Aorta (tissue), 5 donors: ENCODE data around the gene TGFB1. TPM values are rescaled to one million over a fixed set of nuclear protein-coding genes. Genes with fewer than 3 reads are reported as not detected.
"Not testable (repeated sequence)": the region's sequence is repeated elsewhere in the genome, so short reads cannot be mapped to it uniquely, and the experiment has no call there.

Source experiments
- ATAC-seq: fragments of 200-7000 bp; cut with Tn5 transposase; one replicate; pipeline ENCODE4 v1.9.1; 2022; ENCODE audit warnings: moderate library complexity; ENCODE audit not compliant: low FRiP score
- DNase-seq, 2 donors: peaks; one replicate each; pipeline ENCODE4 v3.0.0-alpha.2; 2020
- H3K27ac ChIP-seq, 2 donors: one replicate each; pipeline ENCODE4 v1.5.1; 2013; ENCODE audit warnings: low read length in 2 of 2, mild to moderate bottlenecking in 2 of 2, moderate library complexity in 2 of 2, control low read depth in 1 of 2, inconsistent platforms in 1 of 2, low read depth in 1 of 2
- H3K27me3 ChIP-seq, 2 donors: one replicate each; pipeline ENCODE4 v1.6.1; 2013; ENCODE audit warnings: control low read depth in 1 of 2, low read length in 1 of 2, mild to moderate bottlenecking in 1 of 2, moderate library complexity in 1 of 2; ENCODE audit not compliant: insufficient read depth in 2 of 2, control insufficient read depth in 1 of 2
- H3K36me3 ChIP-seq, 2 donors: one replicate each; pipeline ENCODE4 v1.6.1; 2013; ENCODE audit warnings: control low read depth in 1 of 2, low read length in 1 of 2, mild to moderate bottlenecking in 1 of 2; ENCODE audit not compliant: insufficient read depth in 2 of 2, control insufficient read depth in 1 of 2
- H3K4me1 ChIP-seq, 2 donors: one replicate each; pipeline ENCODE4 v1.6.1; 2013; ENCODE audit warnings: low read length in 2 of 2, control low read depth in 1 of 2, mild to moderate bottlenecking in 1 of 2, moderate library complexity in 1 of 2; ENCODE audit not compliant: insufficient read depth in 2 of 2, control insufficient read depth in 1 of 2
- H3K4me3 ChIP-seq, 2 donors: one replicate each; pipeline ENCODE4 v1.5.1; 2013; ENCODE audit warnings: low read length in 2 of 2, control low read depth in 1 of 2, mild to moderate bottlenecking in 1 of 2
- H3K9me3 ChIP-seq: one replicate; pipeline ENCODE4 v1.6.1; 2013; ENCODE audit warnings: mild to moderate bottlenecking, low read length; ENCODE audit not compliant: control insufficient read depth
- WGBS, 2 donors: extraction: QIAGEN DNeasy Blood & Tissue Kit; methylation state at CpG; one replicate each; pipeline ENCODE4 v1.1.7; 2013; 5-methylcytosine and 5-hydroxymethylcytosine counted together
- intact Hi-C, 2 donors: fragments of 100-400 bp; cut with DNase I; formaldehyde crosslinking; loops; one replicate each; pipeline versions ENCODE4 v1.14.2 to v1.15.0; 2022
- polyA plus RNA-seq, 2 donors: library from polyadenylated mRNA; stranded (reverse); fragments of 200-250 nt; gene quantifications; one replicate each; pipeline ENCODE4 v1.2.3, GENCODE V29; 2013
- total RNA-seq, 2 donors: library from RNA; stranded (reverse); fragmentation: NEBNext Ultra II Directional; extraction: Animal tissue kit (Norgen Biotek cat#: 25700); gene quantifications; one replicate each; pipeline ENCODE4 v1.2.1, GENCODE V29; 2021
- donor health status: healthy with polysubstance abuse.
- donor health status: Bipolar disorder and iron deficiency.
- donor health status: DM: no; HTN: no; CAD: no.
- donor health status: DM: no; HTN: no; CAD: no.
- donor health status: DM: yes; HTN: yes; CAD: no.

Gene TGFB1
- total and polyA plus RNA-seq, 4 donors: 25.4 to 97.5 (median 69.1) TPM

GRCh38 chr19:41395355-41395754, 41.6 kb upstream of the TGFB1 start:
- DNase-seq (no peak), ATAC-seq (no peak)
- peaks cover 0 to 3% of the 10 kb centered on the region in 2 donors for H3K36me3 ChIP-seq
- no peaks in the 10 kb centered on the region for H3K27me3 ChIP-seq
- H3K9me3 ChIP-seq: no peaks in the 10 kb centered on the region
- no peak overlapping the region for H3K27ac ChIP-seq
- 75 to 78% methylated on average over 6 of the region's 6 CpGs for WGBS, 2 donors
- no peak overlapping the region for H3K4me3 ChIP-seq
- intact Hi-C loops: loop anchor here in 1 of 2 donors (5.0 kb wide), 1 partner anchor 42 kb away; the partner anchor contains the start of gene DMAC2
- no peaks in the 10 kb centered on the region for H3K4me1 ChIP-seq

DNA sequence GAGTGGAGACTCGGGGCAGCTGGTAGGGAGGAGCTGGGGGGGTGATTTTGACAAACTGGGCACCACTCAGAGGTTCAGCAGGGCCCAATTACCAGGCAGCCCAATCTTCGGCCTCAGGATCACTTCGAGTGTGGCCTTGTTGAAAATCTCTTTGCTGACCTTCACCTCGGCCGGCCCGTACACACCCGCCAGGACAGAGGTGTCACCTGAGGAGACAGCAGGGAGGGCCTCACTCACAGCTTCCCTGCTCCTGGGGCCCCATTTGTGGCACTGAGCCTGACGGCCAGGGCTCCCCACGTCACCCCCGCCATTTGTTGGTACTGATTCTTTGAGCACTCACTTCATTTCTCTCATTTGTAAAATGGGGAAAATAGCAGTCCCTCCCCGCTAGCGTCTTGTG, 39.1 kb upstream of the TGFB1 start:
- no peak overlapping the region for H3K4me3 ChIP-seq
- no peak overlapping the region for H3K27ac ChIP-seq
- H3K27me3 ChIP-seq: no peaks in the 10 kb centered on the region
- intact Hi-C loops: no loop called here
- no peak for ATAC-seq
- 85 to 87% methylated on average over 12 of the region's 12 CpGs for WGBS, 2 donors
- no peaks in the 10 kb centered on the region for H3K4me1 ChIP-seq
- H3K36me3 ChIP-seq: peaks cover 0 to 3% of the 10 kb centered on the region in 2 donors
- H3K9me3 ChIP-seq: no peaks in the 10 kb centered on the region
- no peak for DNase-seq

- intact Hi-C loops: no loop called here
- Histone ChIP-seq H3K27me3 (no peaks in the 10 kb centered on the region), H3K9me3 (no peaks in the 10 kb centered on the region), H3K27ac (no peak overlapping the region), H3K4me1 (no peaks in the 10 kb centered on the region), H3K36me3 (peaks cover 0 to 3% of the 10 kb centered on the region in 2 donors), H3K4me3 (no peak overlapping the region)
- no peak for DNase-seq
- ATAC-seq: no peak
- WGBS, 2 donors: 89 to 95% methylated on average over 11 of the region's 11 CpGs
Measured at GRCh38 chr19:41391618-41392017, 37.9 kb upstream of the TGFB1 start.

- ATAC-seq: no peak
- no peaks in the 10 kb centered on the region for H3K4me1 ChIP-seq
- WGBS, 2 donors: 90 to 92% methylated on average over 13 of the region's 13 CpGs
- no peaks in the 10 kb centered on the region for H3K9me3 ChIP-seq
- no peaks in the 10 kb centered on the region for H3K27me3 ChIP-seq
- H3K36me3 ChIP-seq: peaks cover 0 to 3% of the 10 kb centered on the region in 2 donors
- no peak overlapping the region for H3K4me3 ChIP-seq
- no peak for DNase-seq
- H3K27ac ChIP-seq: no peak overlapping the region
- intact Hi-C loops: no loop called here
Measured at GRCh38 chr19:41386442-41386841, 32.7 kb upstream of the TGFB1 start.

DNA sequence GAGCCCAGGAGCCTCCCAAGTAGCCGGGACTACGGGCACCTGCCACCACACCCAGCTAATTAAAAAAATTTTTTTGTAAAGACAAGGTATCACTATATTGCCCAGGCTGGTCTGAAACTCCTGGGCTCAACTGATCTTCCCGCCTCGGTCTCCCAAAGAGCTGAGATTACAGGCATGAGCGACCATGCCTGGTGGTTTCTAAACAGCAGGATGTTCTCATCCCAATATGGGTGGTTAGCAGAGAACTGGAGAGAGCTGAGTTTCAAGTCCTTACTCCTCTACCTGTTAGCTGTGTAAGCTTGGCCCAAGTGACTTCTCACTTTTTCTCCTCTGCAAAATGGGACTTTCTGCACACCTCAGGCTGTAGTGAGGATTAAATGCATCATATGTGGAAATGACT, 30.6 kb upstream of the TGFB1 start:
- Histone ChIP-seq H3K27ac (no peak overlapping the region), H3K36me3 (no peaks in the 10 kb centered on the region), H3K27me3 (no peaks in the 10 kb centered on the region), H3K9me3 (no peaks in the 10 kb centered on the region), H3K4me1 (no peaks in the 10 kb centered on the region), H3K4me3 (no peak overlapping the region)
- DNase-seq: no peak
- intact Hi-C loops: no loop called here
- 91 to 95% methylated on average over 5 of the region's 5 CpGs for WGBS, 2 donors
- ATAC-seq: no peak

- 96% methylated on average over 8 of the region's 8 CpGs for WGBS, 2 donors
- DNase-seq, H3K36me3 ChIP-seq, H3K4me3 ChIP-seq, H3K9me3 ChIP-seq, H3K27ac ChIP-seq, H3K4me1 ChIP-seq, H3K27me3 ChIP-seq, ATAC-seq, intact Hi-C loops: not testable (repeated sequence)
Measured at GRCh38 chr19:41381536-41381935, 27.8 kb upstream of the TGFB1 start.

DNA sequence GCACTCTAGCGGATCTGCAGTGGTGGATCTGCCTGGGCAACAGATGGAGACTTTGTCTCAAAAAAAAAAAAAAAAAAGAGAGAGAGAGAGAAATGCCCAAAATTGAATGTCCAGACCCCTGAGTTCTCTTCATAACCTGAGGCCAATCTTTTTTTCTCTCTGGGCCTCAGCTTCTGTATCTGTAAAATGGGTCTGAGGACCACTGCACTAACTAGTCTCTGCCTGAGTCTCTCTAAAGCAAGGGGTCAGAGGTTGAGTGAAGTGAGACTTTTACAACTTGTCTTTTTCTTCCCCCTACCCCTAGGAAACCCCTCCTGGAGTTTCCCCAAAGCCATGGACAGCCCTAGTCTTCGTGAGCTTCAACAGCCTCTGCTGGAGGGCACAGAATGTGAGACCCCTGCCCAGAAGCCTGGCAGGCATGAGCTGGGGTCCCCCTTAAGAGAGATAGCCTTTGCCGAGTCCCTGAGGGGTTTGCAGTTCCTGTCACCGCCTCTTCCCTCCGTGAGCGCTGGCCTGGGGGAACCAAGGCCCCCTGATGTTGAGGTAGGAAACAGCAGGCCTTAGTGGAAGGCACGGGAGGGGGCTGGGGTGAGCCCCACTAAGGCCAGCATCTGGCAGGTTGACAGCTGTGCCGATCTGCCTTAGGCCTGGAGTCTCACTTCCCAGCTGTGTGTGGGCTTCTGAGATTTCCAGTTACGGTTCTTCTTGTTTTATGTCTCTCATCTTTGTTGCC, 24.4 kb upstream of the TGFB1 start:
- WGBS, 2 donors: 57 to 67% methylated on average over 9 of the region's 9 CpGs
- DNase-seq (no peak), ATAC-seq (no peak)
- H3K4me3 ChIP-seq: no peak overlapping the region
- H3K27ac ChIP-seq: no peak overlapping the region
- intact Hi-C loops: no loop called here
- no peaks in the 10 kb centered on the region for H3K36me3 ChIP-seq
- no peaks in the 10 kb centered on the region for H3K9me3 ChIP-seq
- H3K27me3 ChIP-seq: no peaks in the 10 kb centered on the region
- H3K4me1 ChIP-seq: no peaks in the 10 kb centered on the region

- H3K27ac ChIP-seq: peak overlapping the region in 1 of 2 donors; percentile 0
- DNase-seq (no peak), ATAC-seq (peak; percentile 8)
- H3K36me3 ChIP-seq: no peaks in the 10 kb centered on the region
- 53 to 64% methylated on average over 8 of the region's 8 CpGs for WGBS, 2 donors
- no peaks in the 10 kb centered on the region for H3K27me3 ChIP-seq
- intact Hi-C loops: no loop called here
- peak overlapping the region in 1 of 2 donors; percentile 43 for H3K4me3 ChIP-seq
- no peaks in the 10 kb centered on the region for H3K4me1 ChIP-seq
- no peaks in the 10 kb centered on the region for H3K9me3 ChIP-seq
Measured at GRCh38 chr19:41376998-41377365, 23.3 kb upstream of the TGFB1 start.

GRCh38 chr19:41376241-41376997, 22.7 kb upstream of the TGFB1 start, which contains the start of gene TMEM91:
TSS of gene TMEM91 (plus strand) at chr19:41376533. CDS start at chr19:41378310, 1,777 bp downstream.
- WGBS, 2 donors: 2% methylated on average over 43 to 47 of the region's 47 CpGs
- peak within 1 kb of the TSS; percentile 2 to 43 for H3K4me3 ChIP-seq
- H3K36me3 ChIP-seq: no peaks in the 10 kb centered on the region
- intact Hi-C loops: no loop called here
- DNase-seq (peak; percentile 64 to 84), ATAC-seq (peak; percentile 76)
- no peaks in the 10 kb centered on the region for H3K27me3 ChIP-seq
- H3K9me3 ChIP-seq: no peaks in the 10 kb centered on the region
- H3K27ac ChIP-seq: peak within 1 kb of the TSS in 1 of 2 donors; percentile 62
- no peaks in the 10 kb centered on the region for H3K4me1 ChIP-seq
